Endothelial cell of umbilical vein (primary cell): ENCODE results near the gene RFX2. TPM values are rescaled to one million over a fixed set of nuclear protein-coding genes. Genes with fewer than 3 reads are reported as not detected.

ENCODE experiments used
- BruUV-seq: library from RNA; stranded (reverse); fragments of 400-500 nt; replicated peaks from 2 replicates; lab custom pipeline; 2021; lab: Mats Ljungman, UMichigan
- CTCF ChIA-PET: fragments of 300-600, 350-600 bp; sonication (Branson Sonifier 250); formaldehyde crosslinking; loops from one replicate; lab custom pipeline; 2021; ENCODE audit warnings: antibody characterized with exemption, inconsistent platforms; lab: Charles Lee
- POLR2A ChIA-PET: fragments of 300-600, 350-600 bp; sonication (Branson Sonifier 250); formaldehyde crosslinking; loops from one replicate; lab custom pipeline; 2021; ENCODE audit warnings: antibody characterized with exemption, inconsistent platforms; lab: Charles Lee
- DNase-seq: peaks from one replicate; pipeline ENCODE4 v3.0.0-alpha.2; 2011; ENCODE audit warnings: low read depth, low spot score
- FAIRE-seq: peaks from 2 replicates; lab custom pipeline; 2011; peaks lifted over from hg19 to GRCh38; lab: Jason Lieb, UNC
- H2AFZ ChIP-seq: 2 replicates; pipeline ENCODE4 v1.6.0; 2012; ENCODE audit warnings: low read depth, low read length, control low read depth, inconsistent platforms
- H3K27ac ChIP-seq: 2 replicates; pipeline ENCODE4 v1.5.1; 2011; ENCODE audit warnings: low read depth, mild to moderate bottlenecking, control low read depth, low read length, moderate library complexity; ENCODE audit not compliant: insufficient read depth
- H3K27me3 ChIP-seq, 2 experiments: 2 replicates each; pipeline versions ENCODE4 v1.6.0 to v1.6.1; 2011; ENCODE audit warnings: low read length in 2 of 2, mixed read lengths in 1 of 2; ENCODE audit not compliant: control insufficient read depth in 2 of 2, insufficient read depth in 2 of 2
- H3K36me3 ChIP-seq, 2 experiments: 2 replicates in 1 of 2; 3 replicates in 1 of 2; pipeline ENCODE4 v1.5.1; 2011; ENCODE audit warnings: low read length in 2 of 2, mild to moderate bottlenecking in 1 of 2, moderate library complexity in 1 of 2; ENCODE audit not compliant: control insufficient read depth in 2 of 2, insufficient read depth in 2 of 2; ENCODE audit errors: extremely low read depth in 1 of 2
- H3K4me1 ChIP-seq: 3 replicates; pipeline ENCODE4 v1.5.1; 2011; ENCODE audit warnings: mild to moderate bottlenecking, low read length; ENCODE audit not compliant: control insufficient read depth, insufficient read depth; ENCODE audit errors: extremely low read depth
- H3K4me2 ChIP-seq: 2 replicates; pipeline ENCODE4 v1.6.1; 2011; ENCODE audit warnings: low read length, control low read depth, mixed read lengths; ENCODE audit not compliant: insufficient read depth
- H3K4me3 ChIP-seq, 3 experiments: fragments of 200-600 bp in 1 of 3; sonication (generic), shearing (Covaris generic) in 1 of 3; replicated peaks in 1 of 3; 2 replicates each; pipeline ENCODE4 v1.5.1; 2011 to 2016; ENCODE audit warnings: control low read depth in 3 of 3, low read length in 3 of 3, mild to moderate bottlenecking in 2 of 3, inconsistent platforms in 1 of 3, low read depth in 1 of 3, moderate library complexity in 1 of 3; ENCODE audit not compliant: insufficient read depth in 1 of 3
- H3K79me2 ChIP-seq: 2 replicates; pipeline ENCODE4 v1.6.0; 2012; ENCODE audit warnings: low read length, inconsistent platforms; ENCODE audit not compliant: control insufficient read depth, insufficient read depth
- H3K9ac ChIP-seq: replicated peaks from 2 replicates; pipeline ENCODE3; 2011; ENCODE audit warnings: low read length, control low read depth; ENCODE audit not compliant: insufficient read depth; ENCODE audit errors: extremely low read depth
- H3K9me1 ChIP-seq: replicated peaks from 3 replicates; pipeline ENCODE4 v1.6.0; 2011; ENCODE audit warnings: mild to moderate bottlenecking, low read length; ENCODE audit not compliant: control insufficient read depth, insufficient read depth; ENCODE audit errors: extremely low read depth
- H3K9me3 ChIP-seq: replicated peaks from 2 replicates; pipeline ENCODE4 v1.5.1; 2012; ENCODE audit warnings: low read length, inconsistent platforms; ENCODE audit not compliant: control insufficient read depth, insufficient read depth
- H4K20me1 ChIP-seq: replicated peaks from 2 replicates; pipeline ENCODE3; 2011; ENCODE audit warnings: mild to moderate bottlenecking, low read length; ENCODE audit not compliant: control insufficient read depth, insufficient read depth; ENCODE audit errors: extremely low read depth
- CTCF ChIP-seq, 2 donors: IDR thresholded peaks; 1 replicate in 1 of 2; 2 replicates in 1 of 2; pipeline ENCODE4 v1.5.1; 2011; ENCODE audit warnings: low read length in 2 of 2, mild to moderate bottlenecking in 2 of 2, moderate library complexity in 2 of 2, control low read depth in 1 of 2, inconsistent platforms in 1 of 2, low read depth in 1 of 2; ENCODE audit not compliant: insufficient read depth in 1 of 2; ENCODE audit errors: extremely low read depth in 1 of 2
- EZH2 ChIP-seq: IDR thresholded peaks from 2 replicates; pipeline ENCODE4 v1.6.1; 2012; ENCODE audit warnings: borderline replicate concordance, low read depth, mild to moderate bottlenecking, moderate library complexity, low read length, inconsistent platforms; ENCODE audit not compliant: severe bottlenecking
- FOS ChIP-seq: IDR thresholded peaks from 2 replicates; pipeline ENCODE4 v1.6.1; 2011; ENCODE audit warnings: mild to moderate bottlenecking, low read length, moderate library complexity, borderline replicate concordance; ENCODE audit not compliant: insufficient read depth
- GATA2 ChIP-seq: IDR thresholded peaks from 2 replicates; pipeline ENCODE4 v1.7.0; 2011; ENCODE audit warnings: low read depth, mild to moderate bottlenecking, moderate library complexity, mixed read lengths, low read length; ENCODE audit not compliant: insufficient read length, insufficient read depth
- JUN ChIP-seq: IDR thresholded peaks from 2 replicates; pipeline ENCODE4 v1.6.1; 2011; ENCODE audit warnings: borderline replicate concordance, low read depth; ENCODE audit not compliant: insufficient read length, insufficient read depth
- MAX ChIP-seq: IDR thresholded peaks from 2 replicates; pipeline ENCODE4 v1.6.1; 2011; ENCODE audit not compliant: insufficient read depth, insufficient read length
- POLR2A ChIP-seq: IDR thresholded peaks from 2 replicates; pipeline ENCODE4 v1.6.1; 2012; ENCODE audit warnings: low read depth, mild to moderate bottlenecking, control low read depth, low read length
- POLR2AphosphoS5 ChIP-seq: IDR thresholded peaks from 2 replicates; pipeline ENCODE4 v1.6.1; 2012; ENCODE audit warnings: low read depth, mild to moderate bottlenecking, control low read depth, low read length, moderate library complexity; ENCODE audit not compliant: insufficient read depth
- dilution Hi-C: fragments of 300-500 bp; cut with MboI; formaldehyde crosslinking; loops from one replicate; pipeline ENCODE4 v1.15.0; 2019; ENCODE audit warnings: low sequenced_read_pairs; ENCODE audit not compliant: extremely low pct_ligation_motif_present
- intact Hi-C: fragments of 100-400 bp; cut with micrococcal nuclease; formaldehyde crosslinking; loops from one replicate; pipeline ENCODE4 v1.10.0; 2022
- polyA plus RNA-seq, 4 experiments: library from polyadenylated mRNA; depleted of rRNA in 3 of 4; stranded (reverse) in 3 of 4; unstranded in 1 of 4; fragments of >200 nt; gene quantifications; 2 replicates each; pipeline versions ENCODE4 v1.2.1 to v1.2.3, GENCODE V29; 2011 to 2012; ENCODE audit warnings: missing spikeins in 1 of 4
- total RNA-seq: library from RNA; stranded (reverse); gene quantifications from 2 replicates; pipeline ENCODE4 v1.2.3, GENCODE V29; 2021

RFX2 gene
- total and polyA plus RNA-seq, 2 donors (not counting 3 experiments of a cell fraction or from before 2014, with no cell fraction given), result 16.1 to 19.0 TPM

- POLR2A ChIA-PET, result no interaction called here
- H4K20me1 ChIP-seq, result no peaks in the 10 kb centered on the region
- TF ChIP-seq FOS (no peak), JUN (no peak), EZH2 (no peak), CTCF (IDR thresholded peaks at IDR 0.05; ENCODE audit: extremely low read depth in 1 of 2, insufficient read depth in 1 of 2, low read depth in 1 of 2, low read length in 2 of 2) (no peak), POLR2A (no peak), GATA2 (no peak), MAX (no peak), POLR2AphosphoS5 (no peak)
- CTCF ChIA-PET, result interaction anchor here (0.9 to 2.6 kb wide), 4 partner anchors 9 to 50 kb away, joined by 3 to 7 read pairs (median 4); no protein-coding TSS in a partner anchor
- intact Hi-C loops, result no loop called here
- FAIRE-seq, result no peak
- BruUV-seq, result no TSS peak
- H3K9ac ChIP-seq, result no peak overlapping the region
- H3K4me1 ChIP-seq, result no peaks in the 10 kb centered on the region
- no peaks in the 10 kb centered on the region for H3K9me3 ChIP-seq
- no peaks in the 10 kb centered on the region for H3K36me3 ChIP-seq
- no peak overlapping the region for H2AFZ ChIP-seq
- no peaks in the 10 kb centered on the region for H3K9me1 ChIP-seq
- DNase-seq, result no peak
- no peak overlapping the region for H3K27ac ChIP-seq
- H3K27me3 ChIP-seq, result no peaks in the 10 kb centered on the region
- no peaks in the 10 kb centered on the region for H3K79me2 ChIP-seq
- no peak overlapping the region for H3K4me3 ChIP-seq
- dilution Hi-C loops, result no loop called here
- no peak overlapping the region for H3K4me2 ChIP-seq
These were observed 34.0 kb downstream of the RFX2 start for GRCh38 chr19:6076291-6076665.
